ENCODE data around the gene ESYT3.
"Not testable (repeated sequence)": the region's sequence is repeated elsewhere in the genome, so short reads cannot be mapped to it uniquely, and the experiment has no call there.

Gene ESYT3

GRCh38 chr3:138495638-138496037 is 61.2 kb downstream of the ESYT3 start:
- not testable (repeated sequence) for DNase-seq

- DNase-seq = no peak
These were observed 62.0 kb downstream of the ESYT3 start for GRCh38 chr3:138496436-138496835.

GRCh38 chr3:138497021-138497420 is 62.6 kb downstream of the ESYT3 start:
- no peak for DNase-seq

GRCh38 chr3:138497851-138498250 is 63.4 kb downstream of the ESYT3 start:
- DNase-seq = no peak

GRCh38 chr3:138498991-138499390 is 64.6 kb downstream of the ESYT3 start:
- no peak for DNase-seq

- DNase-seq = no peak
These were observed 73.1 kb downstream of the ESYT3 start for GRCh38 chr3:138507524-138507923.

- DNase-seq = no peak
These were observed 75.2 kb downstream of the ESYT3 start for GRCh38 chr3:138509586-138509985.

GRCh38 chr3:138511945-138512344 is 77.5 kb downstream of the ESYT3 start:
- no peak for DNase-seq

- DNase-seq = no peak
These were observed 78.9 kb downstream of the ESYT3 start for GRCh38 chr3:138513090-138513843.

- not testable (repeated sequence) for DNase-seq
These were observed 87.0 kb downstream of the ESYT3 start for GRCh38 chr3:138521445-138521844.
